Measurements from ENCODE around the gene UTF1.

The UTF1 gene

DNA sequence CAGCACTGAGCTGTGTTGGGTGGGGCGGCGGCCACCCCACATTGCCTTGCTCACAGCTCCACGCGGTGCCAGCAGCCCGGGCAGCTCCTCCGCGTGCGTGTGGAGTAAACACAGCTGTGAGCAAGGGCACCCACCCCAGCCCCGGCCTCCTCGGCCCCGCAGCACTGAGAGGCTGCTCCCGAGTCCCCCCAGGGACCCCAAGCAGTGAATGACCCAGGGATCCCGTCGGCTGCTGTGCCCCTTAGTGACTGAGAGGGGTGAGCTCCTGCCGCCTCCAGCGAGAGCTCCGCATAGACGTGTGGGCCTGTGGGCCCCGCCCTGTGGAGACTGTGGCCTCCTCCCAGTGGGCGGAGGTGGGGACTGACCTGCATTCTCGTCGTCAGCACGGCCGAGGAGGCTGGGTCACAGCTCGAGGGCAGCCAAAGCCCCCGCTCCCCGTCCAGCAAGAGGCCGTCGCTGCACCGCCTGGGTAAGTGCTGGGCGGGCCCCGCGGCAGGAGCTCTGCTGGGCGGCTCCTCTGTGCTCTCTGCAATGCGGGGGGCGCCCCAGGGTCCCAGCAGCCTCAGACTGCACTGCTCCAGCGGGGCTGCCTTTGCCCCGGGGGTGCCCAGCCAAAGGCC, 29.9 kb upstream of the UTF1 start:
- no peak for TF ChIP-seq EZH2phosphoT487 (IDR thresholded peaks at IDR 0.05; ENCODE audit: low read depth)
- TF ChIP-seq, protein P1, sequence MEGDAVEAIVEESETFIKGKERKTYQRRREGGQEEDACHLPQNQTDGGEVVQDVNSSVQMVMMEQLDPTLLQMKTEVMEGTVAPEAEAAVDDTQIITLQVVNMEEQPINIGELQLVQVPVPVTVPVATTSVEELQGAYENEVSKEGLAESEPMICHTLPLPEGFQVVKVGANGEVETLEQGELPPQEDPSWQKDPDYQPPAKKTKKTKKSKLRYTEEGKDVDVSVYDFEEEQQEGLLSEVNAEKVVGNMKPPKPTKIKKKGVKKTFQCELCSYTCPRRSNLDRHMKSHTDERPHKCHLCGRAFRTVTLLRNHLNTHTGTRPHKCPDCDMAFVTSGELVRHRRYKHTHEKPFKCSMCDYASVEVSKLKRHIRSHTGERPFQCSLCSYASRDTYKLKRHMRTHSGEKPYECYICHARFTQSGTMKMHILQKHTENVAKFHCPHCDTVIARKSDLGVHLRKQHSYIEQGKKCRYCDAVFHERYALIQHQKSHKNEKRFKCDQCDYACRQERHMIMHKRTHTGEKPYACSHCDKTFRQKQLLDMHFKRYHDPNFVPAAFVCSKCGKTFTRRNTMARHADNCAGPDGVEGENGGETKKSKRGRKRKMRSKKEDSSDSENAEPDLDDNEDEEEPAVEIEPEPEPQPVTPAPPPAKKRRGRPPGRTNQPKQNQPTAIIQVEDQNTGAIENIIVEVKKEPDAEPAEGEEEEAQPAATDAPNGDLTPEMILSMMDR (IDR thresholded peaks at IDR 0.05; ENCODE audit: low read depth, low read length), result no peak
- H3K27me3 ChIP-seq (ENCODE audit: low read depth, low read length), result no peaks in the 10 kb centered on the region
- H2AFZ ChIP-seq (ENCODE audit: low read depth, low read length), result no peak overlapping the region
- no peaks in the 10 kb centered on the region for H3K36me3 ChIP-seq (replicated peaks; ENCODE audit: low read depth, low read length)
- no peak overlapping the region for H3K4me3 ChIP-seq (ENCODE audit: low read length)
- no peak overlapping the region for H3K27ac ChIP-seq (ENCODE audit: low read length)
- H3K4me2 ChIP-seq (ENCODE audit: low read length), result no peak overlapping the region
- H3K9ac ChIP-seq (ENCODE audit: low read length), result no peak overlapping the region
- no peaks in the 10 kb centered on the region for H3K9me3 ChIP-seq (ENCODE audit: insufficient read depth, low read length)
- H3K4me1 ChIP-seq (ENCODE audit: low read length), result no peaks in the 10 kb centered on the region
- H4K20me1 ChIP-seq (ENCODE audit: insufficient read depth, low read length), result no peaks in the 10 kb centered on the region
- H3K79me2 ChIP-seq (ENCODE audit: low read length), result no peaks in the 10 kb centered on the region

DNA sequence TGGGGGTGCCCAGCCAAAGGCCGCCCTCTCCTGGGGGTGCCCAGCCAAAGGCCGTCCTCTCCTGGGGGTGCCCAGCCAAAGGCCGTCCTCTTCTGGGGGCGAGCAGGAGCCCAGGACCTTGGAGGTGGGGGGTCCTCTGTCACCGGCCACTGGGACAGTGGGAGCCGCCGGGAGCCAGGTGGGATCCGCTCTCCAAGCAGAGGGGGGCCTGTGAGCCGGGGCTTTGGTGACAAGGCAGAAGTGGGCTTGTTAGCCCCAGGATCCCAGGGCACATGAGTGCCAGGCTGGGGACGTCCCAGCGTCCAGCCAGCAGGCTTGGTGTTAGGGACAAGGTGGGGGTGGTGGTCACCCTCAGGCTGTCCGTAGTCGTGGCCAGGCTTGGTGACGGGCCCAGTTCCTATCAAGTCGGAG, 29.4 kb upstream of the UTF1 start:
- no peaks in the 10 kb centered on the region for H3K9me3 ChIP-seq (ENCODE audit: insufficient read depth, low read length)
- no peaks in the 10 kb centered on the region for H3K36me3 ChIP-seq (replicated peaks; ENCODE audit: low read depth, low read length)
- no peak overlapping the region for H3K4me2 ChIP-seq (ENCODE audit: low read length)
- H3K4me1 ChIP-seq (ENCODE audit: low read length), result no peaks in the 10 kb centered on the region
- H3K9ac ChIP-seq (ENCODE audit: low read length), result no peak overlapping the region
- no peaks in the 10 kb centered on the region for H4K20me1 ChIP-seq (ENCODE audit: insufficient read depth, low read length)
- no peak for TF ChIP-seq EZH2phosphoT487 (IDR thresholded peaks at IDR 0.05; ENCODE audit: low read depth)
- TF ChIP-seq, protein P1 (IDR thresholded peaks at IDR 0.05; ENCODE audit: low read depth, low read length), result no peak
- H2AFZ ChIP-seq (ENCODE audit: low read depth, low read length), result no peak overlapping the region
- H3K27ac ChIP-seq (ENCODE audit: low read length), result no peak overlapping the region
- H3K4me3 ChIP-seq (ENCODE audit: low read length), result no peak overlapping the region
- no peaks in the 10 kb centered on the region for H3K79me2 ChIP-seq (ENCODE audit: low read length)
- H3K27me3 ChIP-seq (ENCODE audit: low read depth, low read length), result no peaks in the 10 kb centered on the region

DNA sequence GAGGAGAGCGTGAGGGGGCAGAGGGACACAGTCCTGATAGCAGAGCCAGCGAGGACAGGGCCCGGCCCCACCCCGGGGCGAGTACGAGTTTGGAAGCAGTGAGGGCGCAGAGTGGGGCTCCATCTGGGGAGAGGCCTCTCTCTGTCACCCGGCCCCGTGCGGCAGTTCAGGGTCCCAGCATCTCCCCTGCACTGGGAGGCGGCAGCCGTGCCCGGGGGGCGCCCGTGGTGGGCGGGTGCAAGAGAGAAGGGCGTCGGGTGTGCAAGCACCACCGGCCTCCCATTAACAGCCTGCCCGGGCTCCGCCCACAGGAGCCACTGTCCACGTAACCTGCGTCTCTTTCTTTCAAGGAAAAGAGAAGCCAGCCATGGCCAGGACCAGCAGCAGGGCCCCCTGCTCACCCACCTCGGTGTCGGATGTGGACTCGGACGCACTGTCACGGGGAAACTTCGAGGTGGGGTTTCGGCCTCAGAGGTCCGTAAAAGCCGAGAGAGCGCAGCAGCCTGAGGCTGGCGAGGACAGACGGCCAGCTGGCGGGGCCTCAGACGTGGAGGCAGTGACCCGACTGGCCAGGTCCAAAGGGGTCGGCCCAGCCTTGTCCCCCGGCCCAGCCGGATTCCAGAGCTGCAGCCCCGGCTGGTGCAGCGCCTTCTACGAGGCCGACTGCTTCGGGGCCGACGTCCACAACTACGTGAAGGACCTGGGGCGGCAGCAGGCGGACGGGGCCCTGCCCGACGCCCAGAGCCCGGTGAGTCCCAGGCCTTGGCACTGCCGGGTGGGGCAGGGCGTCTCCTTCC, 28.7 kb upstream of the UTF1 start:
- TF ChIP-seq EZH2phosphoT487 (IDR thresholded peaks at IDR 0.05; ENCODE audit: low read depth), result no peak
- TF ChIP-seq, protein P1 (IDR thresholded peaks at IDR 0.05; ENCODE audit: low read depth, low read length), result no peak
- no peaks in the 10 kb centered on the region for H3K9me3 ChIP-seq (ENCODE audit: insufficient read depth, low read length)
- no peak overlapping the region for H3K4me3 ChIP-seq (ENCODE audit: low read length)
- H3K27ac ChIP-seq (ENCODE audit: low read length), result no peak overlapping the region
- H3K36me3 ChIP-seq (replicated peaks; ENCODE audit: low read depth, low read length), result no peaks in the 10 kb centered on the region
- H4K20me1 ChIP-seq (ENCODE audit: insufficient read depth, low read length), result no peaks in the 10 kb centered on the region
- H3K4me1 ChIP-seq (ENCODE audit: low read length), result no peaks in the 10 kb centered on the region
- H3K9ac ChIP-seq (ENCODE audit: low read length), result no peak overlapping the region
- H3K4me2 ChIP-seq (ENCODE audit: low read length), result no peak overlapping the region
- no peaks in the 10 kb centered on the region for H3K79me2 ChIP-seq (ENCODE audit: low read length)
- H2AFZ ChIP-seq (ENCODE audit: low read depth, low read length), result no peak overlapping the region
- H3K27me3 ChIP-seq (ENCODE audit: low read depth, low read length), result no peaks in the 10 kb centered on the region

DNA sequence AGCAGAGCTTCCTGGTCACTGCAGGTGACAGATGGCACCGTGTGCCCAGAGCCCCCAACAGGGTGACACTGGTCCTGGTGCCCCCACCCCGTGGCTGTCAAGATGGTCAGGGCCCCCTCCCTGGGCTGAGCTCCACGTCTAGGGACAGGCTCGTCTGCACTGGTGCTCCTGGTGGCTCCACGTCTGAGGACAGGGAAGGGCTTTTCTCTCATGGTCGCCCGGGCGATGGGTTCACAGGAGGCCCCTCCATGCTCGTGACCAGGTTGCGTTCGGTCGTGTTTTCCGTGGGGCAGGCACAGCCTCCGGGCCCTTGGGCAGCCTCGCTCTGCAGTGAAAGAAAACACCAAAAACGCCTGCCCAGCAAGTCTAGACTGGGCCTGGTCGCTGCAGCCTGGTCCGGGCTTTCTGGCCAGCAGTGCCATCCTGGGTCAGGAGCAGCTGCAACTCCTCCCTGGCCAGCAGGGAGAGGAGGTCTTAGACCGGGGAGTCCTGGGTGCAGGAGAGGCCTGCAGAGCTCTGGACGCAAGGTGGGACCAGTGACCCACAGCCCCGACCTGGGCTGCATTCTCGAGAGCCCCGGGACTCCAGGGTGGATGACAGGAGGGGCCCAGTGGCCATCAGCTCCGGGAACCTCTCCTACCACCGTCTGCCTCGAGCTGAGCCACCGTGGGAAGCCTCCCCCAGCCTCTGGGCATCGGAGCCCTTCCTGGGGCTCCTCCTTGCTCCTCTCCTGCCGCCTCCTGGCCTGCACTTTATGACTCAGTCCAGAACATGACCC, 27.9 kb upstream of the UTF1 start:
- H3K79me2 ChIP-seq (ENCODE audit: low read length), result no peaks in the 10 kb centered on the region
- TF ChIP-seq, protein P1 (IDR thresholded peaks at IDR 0.05; ENCODE audit: low read depth, low read length), result no peak
- no peak for TF ChIP-seq EZH2phosphoT487 (IDR thresholded peaks at IDR 0.05; ENCODE audit: low read depth)
- H3K36me3 ChIP-seq (replicated peaks; ENCODE audit: low read depth, low read length), result no peaks in the 10 kb centered on the region
- no peaks in the 10 kb centered on the region for H4K20me1 ChIP-seq (ENCODE audit: insufficient read depth, low read length)
- H3K9me3 ChIP-seq (ENCODE audit: insufficient read depth, low read length), result no peaks in the 10 kb centered on the region
- no peaks in the 10 kb centered on the region for H3K4me1 ChIP-seq (ENCODE audit: low read length)
- H3K27me3 ChIP-seq (ENCODE audit: low read depth, low read length), result no peaks in the 10 kb centered on the region
- H3K4me3 ChIP-seq (ENCODE audit: low read length), result no peak overlapping the region
- no peak overlapping the region for H2AFZ ChIP-seq (ENCODE audit: low read depth, low read length)
- no peak overlapping the region for H3K27ac ChIP-seq (ENCODE audit: low read length)
- no peak overlapping the region for H3K9ac ChIP-seq (ENCODE audit: low read length)
- no peak overlapping the region for H3K4me2 ChIP-seq (ENCODE audit: low read length)
